ENCODE results near the gene TMEM255B.

Gene TMEM255B

GRCh38 chr13:113840541-113841352 lies 81.7 kb downstream of the TMEM255B start:
- no peak for TF ChIP-seq CTCF (IDR thresholded peaks at IDR 0.05; ENCODE audit: insufficient read depth, low read length, poor library complexity, severe bottlenecking)
- no peak for TF ChIP-seq EZH2phosphoT487 (conservative IDR thresholded peaks at IDR 0.05; ENCODE audit: low read length)
- no peak overlapping the region for H3K9ac ChIP-seq (ENCODE audit: low read length)

DNA sequence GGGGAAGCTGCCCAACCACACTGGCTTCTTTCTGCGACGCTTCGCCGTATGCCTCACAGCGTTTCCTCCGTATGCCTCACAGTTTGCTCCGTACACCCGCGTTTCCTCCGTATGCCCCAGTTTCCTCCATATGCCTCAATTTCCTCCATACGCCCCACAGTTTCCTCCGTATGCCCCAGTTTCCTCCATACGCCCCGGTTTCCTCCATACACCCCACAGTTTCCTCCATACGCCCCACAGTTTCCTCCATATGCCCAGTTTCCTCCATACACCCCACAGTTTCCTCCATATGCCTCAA lies 82.3 kb downstream of the TMEM255B start:
- Histone ChIP-seq H3K27ac (ENCODE audit: low read depth, low read length) (no peak overlapping the region), H4K20me1 (ENCODE audit: low read depth, low read length) (no peaks in the 10 kb centered on the region), H3F3A (ENCODE audit: insufficient read depth) (no peaks in the 10 kb centered on the region), H3K27me3 (ENCODE audit: low read length) (no peaks in the 10 kb centered on the region), H3K9me2 (replicated peaks; ENCODE audit: insufficient read depth, low read length) (no peaks in the 10 kb centered on the region), H2AFZ (ENCODE audit: low read depth, low read length, severe bottlenecking) (no peak overlapping the region), H3K9me3 (ENCODE audit: insufficient read depth, low read length) (no peaks in the 10 kb centered on the region), H3K4me2 (ENCODE audit: low read depth, low read length, poor library complexity, severe bottlenecking) (no peak overlapping the region), H3K36me3 (ENCODE audit: low read length) (no peaks in the 10 kb centered on the region), H3K79me2 (ENCODE audit: insufficient read depth, low read length) (no peaks in the 10 kb centered on the region), H3K4me3 (ENCODE audit: insufficient read depth, low read length, poor library complexity, severe bottlenecking) (no peak overlapping the region), H3K9ac (ENCODE audit: low read length) (no peak overlapping the region)
- TF ChIP-seq EZH2phosphoT487 (conservative IDR thresholded peaks at IDR 0.05; ENCODE audit: low read length): no peak

More at GRCh38 chr13:113840541-113841352, 81.7 kb downstream of the TMEM255B start:
- no peaks in the 10 kb centered on the region for H3K9me2 ChIP-seq (replicated peaks; ENCODE audit: insufficient read depth, low read length)
- H3F3A ChIP-seq (ENCODE audit: insufficient read depth): no peaks in the 10 kb centered on the region
- no peaks in the 10 kb centered on the region for H4K20me1 ChIP-seq (ENCODE audit: low read depth, low read length)
- H3K36me3 ChIP-seq (ENCODE audit: low read length): no peaks in the 10 kb centered on the region
- no peaks in the 10 kb centered on the region for H3K79me2 ChIP-seq (ENCODE audit: insufficient read depth, low read length)
- H2AFZ ChIP-seq (ENCODE audit: low read depth, low read length, severe bottlenecking): no peak overlapping the region
- H3K9me3 ChIP-seq (ENCODE audit: insufficient read depth, low read length): no peaks in the 10 kb centered on the region
- H3K4me2 ChIP-seq (ENCODE audit: low read depth, low read length, poor library complexity, severe bottlenecking): no peak overlapping the region
- H3K27me3 ChIP-seq (ENCODE audit: low read length): no peaks in the 10 kb centered on the region
- no peak overlapping the region for H3K4me3 ChIP-seq (ENCODE audit: insufficient read depth, low read length, poor library complexity, severe bottlenecking)
- no peak overlapping the region for H3K27ac ChIP-seq (ENCODE audit: low read depth, low read length)

DNA sequence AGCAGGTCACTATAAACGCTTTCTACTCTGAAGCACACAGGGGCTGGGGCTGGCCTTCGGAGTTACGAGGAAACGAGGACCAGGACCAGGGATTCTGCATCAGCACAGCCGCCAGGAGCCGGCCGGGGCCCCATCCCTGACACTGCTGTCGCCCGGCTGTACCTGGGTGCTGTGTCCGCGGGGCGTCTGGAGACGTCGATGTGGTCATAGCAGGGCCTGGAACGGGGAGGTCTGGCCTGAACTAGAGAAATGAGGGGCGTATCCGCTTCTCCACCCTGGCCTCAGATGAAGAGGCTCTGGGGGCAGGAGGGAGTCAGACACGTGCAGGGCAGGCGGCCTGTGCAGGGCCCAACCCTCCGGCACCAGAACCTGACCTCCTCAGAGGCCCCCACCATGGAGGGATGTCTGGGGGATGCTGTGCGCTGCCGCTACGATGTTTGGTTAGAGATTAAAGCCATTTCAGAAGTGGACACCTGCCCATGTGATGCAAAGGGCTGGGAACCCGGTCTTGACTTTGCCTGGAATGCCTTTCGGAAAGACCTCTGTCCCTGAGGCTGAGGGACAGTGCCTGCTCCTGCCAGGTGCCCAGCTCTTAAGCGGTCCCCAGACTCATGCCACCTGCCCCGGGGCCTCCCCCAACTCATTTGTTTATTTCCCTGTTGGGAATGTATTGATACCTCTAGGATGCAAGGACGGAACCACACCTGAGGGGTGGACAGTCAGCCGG lies 83.5 kb downstream of the TMEM255B start:
- Histone ChIP-seq H3F3A (ENCODE audit: insufficient read depth) (no peaks in the 10 kb centered on the region), H2AFZ (ENCODE audit: low read depth, low read length, severe bottlenecking) (no peak overlapping the region), H3K27ac (ENCODE audit: low read depth, low read length) (no peak overlapping the region), H3K9me2 (replicated peaks; ENCODE audit: insufficient read depth, low read length) (no peaks in the 10 kb centered on the region), H4K20me1 (ENCODE audit: low read depth, low read length) (no peaks in the 10 kb centered on the region), H3K4me2 (ENCODE audit: low read depth, low read length, poor library complexity, severe bottlenecking) (no peak overlapping the region), H3K79me2 (ENCODE audit: insufficient read depth, low read length) (no peaks in the 10 kb centered on the region), H3K36me3 (ENCODE audit: low read length) (no peaks in the 10 kb centered on the region), H3K27me3 (ENCODE audit: low read length) (no peaks in the 10 kb centered on the region), H3K4me3 (ENCODE audit: insufficient read depth, low read length, poor library complexity, severe bottlenecking) (no peak overlapping the region), H3K9ac (ENCODE audit: low read length) (no peak overlapping the region), H3K9me3 (ENCODE audit: insufficient read depth, low read length) (no peaks in the 10 kb centered on the region)
- TF ChIP-seq CTCF (IDR thresholded peaks at IDR 0.05; ENCODE audit: insufficient read depth, low read length, poor library complexity, severe bottlenecking) (no peak), EZH2phosphoT487 (conservative IDR thresholded peaks at IDR 0.05; ENCODE audit: low read length) (no peak)

Measured in SU-DHL-6 (cell line).